ENCODE data around the gene HHATL. TPM values are rescaled to one million over a fixed set of nuclear protein-coding genes. Genes with fewer than 3 reads are reported as not detected.

Gene HHATL
- 0.18 TPM for polyA plus RNA-seq
- long read RNA-seq, donor 1 = 0 reads
- long read RNA-seq, donor 2 = 0 reads
- long read RNA-seq, donor 3 = 0 reads
- long read RNA-seq, donor 4 = 0 reads
- long read RNA-seq, donor 5 = 0 reads
- long read RNA-seq, donor 6 = 0 reads
- long read RNA-seq, donor 7 = 0 reads
- long read RNA-seq, donor 8 = 0 reads
- long read RNA-seq, donor 9 = 0 reads
- long read RNA-seq, donor 10 = 0 reads
- long read RNA-seq, donor 11 = 0 reads

GRCh38 chr3:42702066-42702951 lies at the start of gene HHATL:
TSS of gene HHATL (minus strand) at chr3:42702798. CDS start at chr3:42700826, 1,972 bp downstream.
- no peaks in the 10 kb centered on the region for H3K36me3 ChIP-seq (ENCODE audit: control insufficient read depth, insufficient read depth, low read length)
- H3K4me1 ChIP-seq (ENCODE audit: control insufficient read depth, insufficient read depth, low read length) = no peaks in the 10 kb centered on the region
- no peaks in the 10 kb centered on the region for H3K9me3 ChIP-seq (ENCODE audit: control insufficient read depth, low read depth, low read length)
- H3K27ac ChIP-seq (ENCODE audit: low read length) = no peak within 1 kb of the TSS
- no peak within 1 kb of the TSS for H3K4me3 ChIP-seq (ENCODE audit: low read length)
- DNase-seq = no peak
- no CpG with 5 or more reads among the region's 21 CpGs for WGBS (ENCODE audit: insufficient coverage, low lambda C conversion rate)
- peaks cover 4% of the 10 kb centered on the region for H3K27me3 ChIP-seq (ENCODE audit: control insufficient read depth, insufficient read depth, low read length)

DNA sequence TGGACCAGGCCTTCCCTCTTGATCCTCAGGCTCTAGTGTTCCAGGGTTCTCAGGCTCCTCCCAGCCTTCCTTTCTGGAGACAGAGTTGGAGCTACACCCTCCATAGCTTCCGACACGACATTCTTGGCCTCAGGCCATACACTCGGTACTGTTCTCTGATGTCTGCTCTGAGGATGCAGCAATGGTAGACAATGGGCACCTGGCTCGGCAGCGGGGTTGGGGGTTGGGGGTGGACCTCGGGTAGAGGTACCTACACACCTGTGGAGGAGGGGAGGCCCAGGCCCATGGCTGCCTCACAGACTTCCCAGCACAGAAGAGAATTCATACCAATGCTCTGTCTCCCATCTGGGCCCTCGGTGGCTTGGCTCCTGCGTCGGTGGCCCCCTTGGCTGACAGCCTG lies 49.0 kb upstream of the HHATL start:
- no peak for DNase-seq
- H3K27ac ChIP-seq (ENCODE audit: low read length) = no peak overlapping the region
- no peaks in the 10 kb centered on the region for H3K27me3 ChIP-seq (ENCODE audit: control insufficient read depth, insufficient read depth, low read length)
- H3K4me1 ChIP-seq (ENCODE audit: control insufficient read depth, insufficient read depth, low read length) = peaks cover 17% of the 10 kb centered on the region
- no CpG with 5 or more reads among the region's 9 CpGs for WGBS (ENCODE audit: insufficient coverage, low lambda C conversion rate)
- no peak overlapping the region for H3K4me3 ChIP-seq (ENCODE audit: low read length)
- H3K36me3 ChIP-seq (ENCODE audit: control insufficient read depth, insufficient read depth, low read length) = no peaks in the 10 kb centered on the region
- no peaks in the 10 kb centered on the region for H3K9me3 ChIP-seq (ENCODE audit: control insufficient read depth, low read depth, low read length)

DNA sequence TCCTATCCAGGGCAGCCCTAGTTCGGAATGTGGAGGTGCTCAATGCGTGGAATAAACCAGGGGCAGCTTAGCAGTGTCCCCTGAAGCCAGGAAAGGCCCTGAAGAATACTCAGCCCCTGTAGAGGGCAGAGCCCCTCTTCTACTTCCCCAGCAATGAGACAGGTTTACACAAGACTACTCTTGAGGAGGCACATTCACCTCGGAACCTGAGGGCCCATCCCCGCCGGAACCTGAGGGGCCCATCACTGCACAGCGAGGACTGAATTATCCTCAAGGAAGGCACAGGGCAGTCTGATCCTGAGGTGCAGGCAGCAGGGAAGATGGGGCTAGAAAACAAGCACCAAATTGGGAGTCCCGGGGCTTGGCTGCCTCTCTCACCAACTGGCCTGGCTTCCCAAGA lies 48.2 kb upstream of the HHATL start:
- H3K4me1 ChIP-seq (ENCODE audit: control insufficient read depth, insufficient read depth, low read length) = peaks cover 10% of the 10 kb centered on the region

GRCh38 chr3:42749753-42750231 lies 47.2 kb upstream of the HHATL start:
- peaks cover 5% of the 10 kb centered on the region for H3K4me1 ChIP-seq (ENCODE audit: control insufficient read depth, insufficient read depth, low read length)
- H3K27ac ChIP-seq (ENCODE audit: low read length) = no peak overlapping the region
- DNase-seq = no peak
- no peaks in the 10 kb centered on the region for H3K27me3 ChIP-seq (ENCODE audit: control insufficient read depth, insufficient read depth, low read length)
- H3K36me3 ChIP-seq (ENCODE audit: control insufficient read depth, insufficient read depth, low read length) = no peaks in the 10 kb centered on the region
- H3K9me3 ChIP-seq (ENCODE audit: control insufficient read depth, low read depth, low read length) = no peaks in the 10 kb centered on the region
- H3K4me3 ChIP-seq (ENCODE audit: low read length) = no peak overlapping the region
- WGBS (ENCODE audit: insufficient coverage, low lambda C conversion rate) = no CpG with 5 or more reads among the region's 10 CpGs

More for the DNA sequence above, 48.2 kb upstream of the HHATL start:
- WGBS (ENCODE audit: insufficient coverage, low lambda C conversion rate) = no CpG with 5 or more reads among the region's 7 CpGs
- Histone ChIP-seq H3K27me3 (ENCODE audit: control insufficient read depth, insufficient read depth, low read length) (no peaks in the 10 kb centered on the region), H3K27ac (ENCODE audit: low read length) (no peak overlapping the region), H3K4me3 (ENCODE audit: low read length) (no peak overlapping the region), H3K36me3 (ENCODE audit: control insufficient read depth, insufficient read depth, low read length) (no peaks in the 10 kb centered on the region), H3K9me3 (ENCODE audit: control insufficient read depth, low read depth, low read length) (no peaks in the 10 kb centered on the region)
- no peak for DNase-seq

GRCh38 chr3:42749025-42749752 lies 46.6 kb upstream of the HHATL start:
- Histone ChIP-seq H3K9me3 (ENCODE audit: control insufficient read depth, low read depth, low read length) (no peaks in the 10 kb centered on the region), H3K4me1 (ENCODE audit: control insufficient read depth, insufficient read depth, low read length) (no peaks in the 10 kb centered on the region), H3K36me3 (ENCODE audit: control insufficient read depth, insufficient read depth, low read length) (no peaks in the 10 kb centered on the region), H3K27me3 (ENCODE audit: control insufficient read depth, insufficient read depth, low read length) (no peaks in the 10 kb centered on the region), H3K27ac (ENCODE audit: low read length) (no peak overlapping the region), H3K4me3 (ENCODE audit: low read length) (no peak overlapping the region)
- no CpG with 5 or more reads among the region's 10 CpGs for WGBS (ENCODE audit: insufficient coverage, low lambda C conversion rate)
- no peak for DNase-seq

DNA sequence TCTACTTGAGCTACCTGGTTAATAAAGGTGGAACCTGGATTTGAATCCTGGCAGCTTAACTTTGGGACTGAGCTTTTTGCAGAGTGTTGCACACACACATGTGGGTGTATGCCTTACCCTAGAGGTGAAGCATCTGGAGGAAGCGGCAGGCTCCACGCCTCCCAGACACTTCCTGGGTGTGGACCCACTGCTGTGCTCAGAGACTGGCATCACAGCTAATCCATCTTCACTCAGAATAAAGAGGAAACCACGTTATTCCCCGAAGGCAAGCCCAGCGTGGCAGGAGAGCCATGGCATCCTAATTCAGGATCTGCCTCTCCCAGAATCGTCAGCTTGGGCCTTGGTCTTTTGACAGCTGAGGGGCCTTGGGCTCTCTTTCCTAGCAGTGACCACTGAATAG lies 45.0 kb upstream of the HHATL start:
- Histone ChIP-seq H3K4me1 (ENCODE audit: control insufficient read depth, insufficient read depth, low read length) (no peaks in the 10 kb centered on the region), H3K9me3 (ENCODE audit: control insufficient read depth, low read depth, low read length) (no peaks in the 10 kb centered on the region), H3K36me3 (ENCODE audit: control insufficient read depth, insufficient read depth, low read length) (no peaks in the 10 kb centered on the region), H3K27me3 (ENCODE audit: control insufficient read depth, insufficient read depth, low read length) (no peaks in the 10 kb centered on the region), H3K4me3 (ENCODE audit: low read length) (no peak overlapping the region), H3K27ac (ENCODE audit: low read length) (no peak overlapping the region)
- no CpG with 5 or more reads among the region's 6 CpGs for WGBS (ENCODE audit: insufficient coverage, low lambda C conversion rate)
- DNase-seq = no peak

DNA sequence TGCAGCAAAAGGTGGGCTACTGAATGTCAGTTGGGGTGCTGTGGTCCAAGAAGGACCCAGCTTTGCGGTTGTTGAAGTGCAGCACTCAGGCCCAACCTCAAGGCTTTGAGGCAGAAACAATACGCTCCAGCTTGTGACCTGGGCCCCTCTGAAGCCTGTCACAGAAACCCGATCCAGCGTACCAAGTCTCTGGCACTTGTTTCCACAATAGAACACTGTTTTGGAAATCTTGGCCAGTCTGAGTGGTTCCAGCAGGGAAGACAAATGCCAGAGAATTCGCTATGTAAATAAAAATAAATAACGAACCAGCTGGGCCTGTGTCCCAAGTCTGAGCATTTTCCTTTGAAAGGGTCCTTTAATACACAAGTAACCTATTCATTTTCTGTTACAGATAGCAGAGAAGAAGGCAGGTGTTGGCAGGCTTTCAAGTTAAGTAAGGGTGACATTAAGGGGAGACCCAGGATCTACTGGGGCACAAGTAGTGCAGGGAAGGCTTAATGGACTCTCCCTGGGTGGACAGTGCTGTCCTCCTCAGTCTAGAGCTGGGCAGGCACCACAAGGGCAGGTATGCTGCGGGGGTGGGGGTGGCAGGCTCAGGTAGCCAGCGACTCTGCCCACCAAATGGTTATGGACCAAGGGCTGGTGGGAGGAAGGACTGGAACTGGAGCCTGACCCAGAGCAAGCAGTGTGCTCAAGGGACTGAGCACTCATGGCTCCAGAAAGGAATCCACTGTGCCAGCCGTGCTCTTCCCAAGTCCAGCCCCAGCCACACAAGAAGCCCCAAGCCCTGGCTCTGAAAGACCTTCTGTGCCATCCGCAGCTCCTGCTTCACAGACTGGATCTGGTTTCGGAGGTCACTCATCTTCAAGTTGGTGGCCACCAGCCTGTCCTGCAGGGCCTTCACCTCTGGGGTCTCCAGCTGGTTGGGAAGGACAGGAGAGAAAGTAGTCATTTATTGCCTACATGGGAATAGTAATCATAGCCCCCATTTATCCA lies 44.2 kb upstream of the HHATL start:
- no CpG with 5 or more reads among the region's 11 CpGs for WGBS (ENCODE audit: insufficient coverage, low lambda C conversion rate)
- Histone ChIP-seq H3K27ac (ENCODE audit: low read length) (no peak overlapping the region), H3K9me3 (ENCODE audit: control insufficient read depth, low read depth, low read length) (no peaks in the 10 kb centered on the region), H3K36me3 (ENCODE audit: control insufficient read depth, insufficient read depth, low read length) (no peaks in the 10 kb centered on the region), H3K27me3 (ENCODE audit: control insufficient read depth, insufficient read depth, low read length) (no peaks in the 10 kb centered on the region), H3K4me1 (ENCODE audit: control insufficient read depth, insufficient read depth, low read length) (no peaks in the 10 kb centered on the region), H3K4me3 (ENCODE audit: low read length) (no peak overlapping the region)
- DNase-seq = peak in 1 of 2 donors; percentile 22

GRCh38 chr3:42745776-42746454 lies 43.3 kb upstream of the HHATL start:
- no peak overlapping the region for H3K4me3 ChIP-seq (ENCODE audit: low read length)
- no peaks in the 10 kb centered on the region for H3K9me3 ChIP-seq (ENCODE audit: control insufficient read depth, low read depth, low read length)
- DNase-seq = no peak
- no peaks in the 10 kb centered on the region for H3K4me1 ChIP-seq (ENCODE audit: control insufficient read depth, insufficient read depth, low read length)
- H3K27me3 ChIP-seq (ENCODE audit: control insufficient read depth, insufficient read depth, low read length) = no peaks in the 10 kb centered on the region
- WGBS (ENCODE audit: insufficient coverage, low lambda C conversion rate) = no CpG with 5 or more reads among the region's 8 CpGs
- no peaks in the 10 kb centered on the region for H3K36me3 ChIP-seq (ENCODE audit: control insufficient read depth, insufficient read depth, low read length)
- no peak overlapping the region for H3K27ac ChIP-seq (ENCODE audit: low read length)

GRCh38 chr3:42745291-42745745 lies 42.7 kb upstream of the HHATL start:
- Histone ChIP-seq H3K4me3 (ENCODE audit: low read length) (no peak overlapping the region), H3K9me3 (ENCODE audit: control insufficient read depth, low read depth, low read length) (no peaks in the 10 kb centered on the region), H3K27ac (ENCODE audit: low read length) (no peak overlapping the region), H3K36me3 (ENCODE audit: control insufficient read depth, insufficient read depth, low read length) (no peaks in the 10 kb centered on the region), H3K4me1 (ENCODE audit: control insufficient read depth, insufficient read depth, low read length) (no peaks in the 10 kb centered on the region), H3K27me3 (ENCODE audit: control insufficient read depth, insufficient read depth, low read length) (no peaks in the 10 kb centered on the region)
- WGBS (ENCODE audit: insufficient coverage, low lambda C conversion rate) = 92% methylated on average over 2 of the region's 3 CpGs
- DNase-seq = no peak

Data from large intestine (tissue), 12 donors.